ENCODE measurements around the gene GNAQ.
A peak's percentile ranks its signal among the peaks of the same experiment; 100 is the strongest.

The GNAQ gene

DNA sequence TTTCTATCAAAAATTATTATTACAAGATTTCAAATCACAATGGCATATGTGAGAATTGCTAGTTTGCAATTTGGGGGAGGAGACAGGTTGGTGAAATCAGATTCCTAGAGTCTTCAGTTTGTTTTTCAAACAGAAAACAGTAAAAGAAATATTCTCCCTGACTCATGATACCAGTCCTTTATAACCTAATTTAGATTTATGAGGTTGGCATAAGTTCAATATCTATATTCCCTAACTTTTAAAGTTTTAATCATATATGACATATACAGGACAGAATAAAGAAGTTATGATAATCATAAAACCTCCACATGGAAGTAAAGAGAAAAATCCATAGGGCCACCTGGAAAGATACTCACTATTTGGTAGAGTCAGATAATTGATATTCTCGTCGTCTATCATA is 216.4 kb downstream of the GNAQ start:
- DNase-seq (ENCODE audit: low read depth), result no peak

DNA sequence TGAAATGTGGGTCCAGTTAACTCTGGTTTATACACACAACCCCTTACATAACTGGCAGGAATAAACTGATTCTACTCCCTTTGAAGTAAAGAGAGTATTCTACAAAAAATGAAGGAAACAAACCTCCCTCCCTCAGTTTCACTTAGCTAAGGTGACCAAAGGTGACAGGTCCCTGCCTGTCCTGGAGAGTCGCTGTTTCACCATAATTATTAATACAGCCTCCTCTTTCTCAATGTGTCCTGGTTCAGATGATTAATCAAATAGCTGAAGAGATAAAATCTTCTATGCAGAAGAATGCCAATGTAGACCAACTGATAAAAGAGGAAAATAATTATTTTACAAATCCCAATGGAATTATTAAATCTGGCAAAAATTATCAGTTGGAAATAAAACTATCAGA is 219.8 kb downstream of the GNAQ start:
- DNase-seq (ENCODE audit: low read depth), result no peak

DNA sequence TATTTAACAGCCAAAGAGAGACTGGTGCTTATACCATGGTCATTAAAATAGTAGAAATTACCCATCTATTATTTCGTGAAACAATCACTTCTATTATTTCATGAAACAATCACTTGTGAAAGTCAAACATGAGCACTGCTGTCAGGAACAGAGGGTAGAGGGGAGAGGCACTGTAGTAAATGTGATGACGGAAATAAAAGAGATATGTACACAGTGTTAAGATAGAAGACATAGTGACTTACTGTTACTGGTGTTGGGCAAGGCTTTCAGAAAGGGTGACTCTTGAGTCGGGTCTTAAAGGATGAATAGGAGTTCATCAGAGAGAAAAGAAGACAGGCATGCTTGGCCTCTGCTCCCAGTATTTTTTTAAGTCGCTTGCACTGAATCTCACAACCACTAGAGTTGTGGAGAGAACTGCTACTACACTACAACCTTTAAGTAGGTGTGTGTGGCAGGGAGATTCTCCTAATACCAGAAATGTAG is 220.9 kb downstream of the GNAQ start:
- DNase-seq (ENCODE audit: low read depth), result no peak

DNA sequence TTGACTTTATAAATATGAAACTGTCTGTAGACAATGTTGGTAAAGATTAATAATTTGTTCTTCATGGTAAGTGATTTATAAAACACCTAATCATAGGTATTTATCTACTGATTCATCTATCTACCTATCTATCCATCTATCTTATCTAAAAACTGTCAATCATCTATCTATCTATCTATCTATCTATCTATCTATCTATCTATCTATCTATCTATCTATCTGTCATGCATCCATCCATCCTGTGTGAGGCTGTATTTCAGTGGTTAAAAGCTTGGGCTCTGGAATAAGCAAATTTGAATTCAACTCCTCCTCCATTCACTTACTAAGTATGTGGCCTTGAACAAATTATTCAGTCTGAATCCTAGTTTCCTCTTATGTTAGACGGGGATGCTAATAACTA is 221.6 kb downstream of the GNAQ start:
- no peak for DNase-seq (ENCODE audit: low read depth)

DNA sequence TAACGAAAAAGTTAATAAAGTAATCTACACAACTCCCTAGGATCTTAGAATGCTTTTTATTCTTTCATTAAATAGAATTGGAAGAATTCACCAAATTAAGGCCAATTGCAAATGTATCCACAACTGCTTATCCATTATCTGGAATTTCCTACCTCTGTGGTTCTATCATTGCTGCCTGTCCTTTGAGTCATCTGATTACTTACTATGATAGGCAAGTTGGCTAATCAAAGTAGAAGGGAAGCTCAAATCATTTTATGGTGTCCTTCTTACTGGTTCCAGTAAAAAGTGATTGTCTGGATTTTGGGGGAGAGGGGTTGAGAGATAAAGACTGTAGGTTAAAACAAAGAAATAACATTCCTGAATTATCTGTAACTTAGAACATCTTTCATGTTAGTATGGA is 222.1 kb downstream of the GNAQ start:
- peak; percentile 20 for DNase-seq (ENCODE audit: low read depth)

DNA sequence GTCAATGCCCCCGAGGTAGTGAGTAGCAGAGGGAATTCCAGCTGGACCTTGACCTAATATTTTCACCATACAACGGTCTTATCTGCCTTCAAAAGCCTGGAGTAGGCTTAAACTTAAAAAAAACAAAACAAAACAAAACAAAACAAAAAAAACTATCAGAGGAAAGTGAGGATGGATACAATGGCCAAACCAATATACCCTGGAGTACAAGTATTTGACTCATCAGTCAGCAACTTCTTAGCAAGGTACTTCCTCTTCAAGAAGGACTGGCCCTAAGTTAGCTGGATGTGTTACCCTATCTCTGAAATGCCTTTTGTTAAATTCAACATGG is 222.9 kb downstream of the GNAQ start:
- no peak for DNase-seq (ENCODE audit: low read depth)

DNA sequence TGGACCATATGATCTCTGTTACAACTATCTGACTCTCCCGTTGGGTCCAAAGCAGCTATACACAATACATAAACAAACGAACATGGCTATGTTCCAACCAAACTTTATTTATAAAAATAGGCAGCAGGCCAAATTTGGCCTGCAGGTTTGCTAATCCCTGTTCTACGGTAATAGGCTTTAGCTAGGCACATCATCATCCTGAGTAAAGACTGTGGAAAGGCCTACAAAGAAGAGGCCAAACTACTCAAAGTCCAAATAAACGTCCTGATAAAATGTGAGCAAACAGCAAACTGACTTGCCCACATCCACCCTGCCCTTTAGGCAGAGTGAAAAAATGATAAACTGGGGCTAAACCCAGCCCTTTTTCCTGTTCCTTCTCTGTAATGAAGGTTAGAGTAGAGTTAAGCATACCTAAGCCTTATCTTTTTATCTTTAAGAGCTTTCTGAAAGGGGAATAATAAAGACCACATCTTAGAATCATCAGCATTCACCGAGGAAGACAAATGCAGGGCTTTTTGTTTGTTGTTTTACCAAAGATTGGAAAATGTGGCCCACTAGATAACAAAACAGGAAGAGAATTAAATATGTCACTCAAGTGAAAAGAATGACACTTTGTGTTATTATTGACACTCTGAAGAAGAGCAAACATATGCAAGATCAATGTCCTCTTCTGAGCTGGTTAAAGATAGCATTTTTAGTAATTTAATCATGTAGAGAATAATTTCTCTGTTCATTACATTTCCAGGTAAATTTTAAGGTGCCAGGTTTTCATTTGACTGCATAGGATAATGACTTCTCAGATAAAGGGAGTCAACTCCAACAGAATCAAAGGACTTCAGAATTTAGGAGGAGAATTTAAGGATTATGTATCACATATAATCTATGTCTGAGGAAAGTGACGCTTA is 223.5 kb downstream of the GNAQ start:
- DNase-seq (ENCODE audit: low read depth), result no peak

DNA sequence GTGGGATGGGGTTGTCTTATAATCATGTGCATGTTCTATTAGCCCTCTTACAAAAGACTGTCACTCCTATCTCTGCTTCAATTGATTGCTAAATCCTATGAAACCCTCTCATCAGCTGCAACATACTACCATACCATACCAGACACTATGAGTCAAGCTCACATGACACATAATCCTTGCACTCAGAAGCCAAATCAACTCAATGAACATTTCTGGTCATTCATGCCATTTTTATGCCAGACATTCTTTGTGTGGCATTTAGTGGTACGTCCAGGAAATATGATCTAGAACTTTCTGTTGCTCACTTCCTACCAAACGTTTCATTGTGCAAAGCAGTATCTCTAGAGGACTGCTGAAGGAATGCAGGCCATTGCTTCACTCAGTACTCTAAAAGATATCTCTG is 224.3 kb downstream of the GNAQ start:
- peak; percentile 94 for DNase-seq (ENCODE audit: low read depth)

DNA sequence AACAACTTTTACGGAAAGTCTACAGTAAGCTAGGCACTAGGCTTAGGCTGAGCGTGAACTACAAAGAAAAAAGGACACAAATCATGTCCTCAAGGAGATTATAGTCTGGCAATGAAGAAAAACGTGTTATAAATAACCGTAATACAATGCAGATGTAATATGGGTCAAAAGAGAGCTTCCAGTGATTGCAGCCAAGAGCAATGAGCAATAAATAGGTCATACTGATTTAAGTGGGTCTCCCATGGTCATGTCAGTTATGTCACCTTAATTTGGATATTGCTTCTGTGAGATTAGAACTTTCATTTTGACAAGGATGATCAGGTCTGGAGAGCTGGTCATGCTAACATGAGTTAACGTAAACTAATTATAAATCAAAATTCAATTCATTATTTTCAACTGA is 224.9 kb downstream of the GNAQ start:
- DNase-seq (ENCODE audit: low read depth), result no peak

DNA sequence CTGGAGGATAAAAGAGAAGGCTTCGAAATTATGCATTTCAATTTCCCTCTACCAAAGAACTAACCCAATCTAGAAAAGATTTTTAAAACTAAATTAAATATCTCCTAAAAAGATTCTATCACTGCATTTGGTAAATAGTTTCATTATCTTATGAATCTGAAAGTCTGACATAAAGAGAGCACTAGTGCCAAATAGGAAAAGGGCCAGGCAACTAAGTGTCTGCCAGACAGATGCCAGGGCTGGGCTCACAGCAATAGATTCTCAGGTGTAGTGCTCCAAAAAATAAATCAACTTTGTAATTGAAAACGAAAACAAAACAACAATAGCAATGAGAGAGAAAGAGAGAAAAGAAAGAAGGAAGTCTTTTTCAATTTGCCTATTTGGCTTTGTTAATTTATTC is 225.8 kb downstream of the GNAQ start:
- DNase-seq (ENCODE audit: low read depth), result no peak

DNA sequence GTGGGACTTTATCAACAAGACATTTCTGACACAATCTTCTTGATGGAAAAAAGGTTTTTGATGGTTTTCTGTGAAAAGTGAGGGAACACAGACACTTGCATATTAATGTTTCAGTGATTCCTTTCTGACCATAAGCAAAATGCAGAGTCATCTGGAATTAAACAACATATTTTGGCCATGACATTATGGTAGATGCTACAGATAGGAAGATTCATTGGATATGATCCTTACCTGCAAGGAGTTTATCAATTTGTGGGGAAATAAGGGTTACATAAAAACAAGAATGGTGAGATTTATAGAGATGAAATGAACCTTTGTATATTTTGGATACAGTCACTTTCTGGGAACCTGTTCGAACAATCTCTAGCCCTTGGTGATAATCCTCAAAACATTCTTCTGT is 228.2 kb downstream of the GNAQ start:
- DNase-seq (ENCODE audit: low read depth), result no peak

DNA sequence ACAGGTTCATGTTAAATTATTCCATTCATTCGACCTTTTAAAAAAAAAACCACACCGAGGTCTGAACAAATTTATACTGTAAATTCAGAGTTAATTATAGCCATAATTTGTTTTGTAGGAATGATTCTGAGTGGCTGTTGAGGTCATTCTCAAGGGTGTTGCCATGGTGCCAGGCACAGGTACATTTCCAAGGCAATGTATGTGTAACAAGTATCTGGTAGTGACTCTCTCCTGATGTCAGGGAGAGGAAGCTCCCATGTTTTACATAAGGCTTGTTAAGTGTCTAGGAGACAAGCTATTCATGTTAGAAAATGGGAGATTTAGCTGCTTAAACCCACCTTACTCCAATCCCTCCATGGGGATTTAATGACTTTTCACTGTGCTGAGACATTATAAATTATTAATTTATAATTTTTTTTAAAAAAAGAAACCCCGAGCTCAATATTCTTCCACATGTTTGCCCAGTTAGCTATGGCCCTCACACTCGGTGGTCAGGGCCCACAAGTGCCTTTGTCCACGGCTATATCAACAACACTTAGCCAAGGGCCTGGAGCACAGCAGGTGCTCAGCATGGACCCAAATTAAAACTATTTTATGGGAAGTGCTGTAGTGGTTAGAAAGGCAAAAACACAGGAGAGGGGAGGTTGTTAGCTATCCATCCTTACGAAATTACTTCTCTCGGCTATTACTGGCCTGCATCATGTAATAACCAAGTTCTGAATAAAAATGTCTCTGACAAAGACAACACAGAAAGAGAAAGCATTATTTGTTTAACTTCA is 228.9 kb downstream of the GNAQ start:
- DNase-seq (ENCODE audit: low read depth), result no peak

DNA sequence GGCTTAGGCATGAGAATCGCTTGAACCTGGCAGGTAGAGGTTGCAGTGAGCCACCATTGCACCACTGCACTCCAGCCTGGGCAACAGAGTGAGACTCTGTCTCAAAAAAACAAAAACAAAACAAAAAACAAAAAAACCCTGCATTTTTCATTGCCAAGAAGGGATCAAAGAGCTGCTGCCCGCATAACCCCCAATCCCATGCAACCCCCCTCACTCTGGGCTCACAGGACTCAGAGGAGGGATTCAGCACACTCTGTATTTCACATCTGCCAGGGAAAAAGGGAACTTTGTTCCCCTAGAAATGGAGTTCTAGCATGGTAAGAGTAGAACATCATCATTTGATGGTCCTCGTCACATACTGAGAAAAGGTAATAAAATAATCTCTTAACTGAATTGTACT is 229.5 kb downstream of the GNAQ start:
- DNase-seq (ENCODE audit: low read depth), result no peak

DNA sequence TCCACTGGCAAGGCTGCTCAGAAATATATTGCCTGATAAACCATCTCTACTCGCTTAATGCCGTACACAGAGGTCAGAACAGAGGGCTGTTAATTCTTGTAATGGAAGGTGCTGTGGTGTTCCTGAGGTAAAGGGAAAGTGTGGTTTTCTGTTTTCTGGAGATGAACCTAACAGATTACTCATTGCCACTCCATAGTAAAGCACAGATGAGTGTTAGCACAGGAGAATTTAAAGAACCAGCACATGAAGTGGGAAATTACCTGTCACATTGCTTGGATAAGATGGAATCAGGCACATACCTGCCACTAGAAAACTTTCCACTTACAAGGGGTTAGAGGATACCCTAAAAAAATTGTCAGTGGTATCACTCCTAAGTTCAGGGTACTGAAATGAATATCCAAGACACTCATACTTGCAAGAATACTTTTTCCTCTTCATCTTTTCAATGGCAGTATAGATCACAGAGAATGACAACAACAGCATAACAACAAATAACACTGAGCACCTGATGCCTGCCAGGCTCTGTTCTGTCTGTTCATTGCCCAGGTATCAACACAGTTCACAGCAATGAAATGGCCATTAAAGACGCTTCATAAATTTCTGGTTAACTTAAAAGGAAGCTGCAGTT is 230.6 kb downstream of the GNAQ start:
- no peak for DNase-seq (ENCODE audit: low read depth)

DNA sequence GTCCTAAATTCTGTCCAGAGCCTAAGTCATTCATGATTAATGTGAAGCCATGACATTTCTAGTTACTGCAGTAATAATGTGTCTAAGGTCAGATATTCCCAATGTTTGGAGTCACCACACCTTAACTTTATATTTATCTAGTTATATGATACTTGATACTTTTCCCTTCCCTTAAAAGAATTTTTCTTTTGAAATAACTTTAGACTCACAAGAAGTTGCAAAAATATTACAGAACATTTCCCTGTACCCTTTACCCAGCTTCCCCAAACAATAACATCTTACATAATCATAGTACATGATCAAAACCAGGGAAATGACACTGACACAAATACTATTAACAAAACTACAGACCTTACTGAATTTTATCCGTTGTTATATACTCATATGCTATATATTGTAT is 233.5 kb downstream of the GNAQ start:
- DNase-seq (ENCODE audit: low read depth), result no peak

DNA sequence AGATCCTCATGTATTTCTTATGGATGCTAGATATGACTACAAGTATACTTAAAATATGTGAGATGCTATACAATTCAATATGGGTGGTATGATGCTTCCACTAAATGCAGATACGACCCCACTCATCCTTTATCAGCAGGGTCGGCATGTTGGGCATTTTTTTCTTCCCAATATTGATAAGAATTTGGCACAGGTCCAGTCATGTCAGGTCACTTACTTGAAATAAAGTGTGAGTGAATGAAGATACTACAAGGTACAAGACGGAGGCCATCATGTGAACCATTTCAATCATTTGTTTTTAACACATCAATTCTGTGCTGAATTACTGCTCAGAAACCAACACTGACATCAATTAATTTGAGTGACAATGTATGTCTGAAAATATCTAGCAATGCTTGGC is 236.6 kb downstream of the GNAQ start:
- no peak for DNase-seq (ENCODE audit: low read depth)

DNA sequence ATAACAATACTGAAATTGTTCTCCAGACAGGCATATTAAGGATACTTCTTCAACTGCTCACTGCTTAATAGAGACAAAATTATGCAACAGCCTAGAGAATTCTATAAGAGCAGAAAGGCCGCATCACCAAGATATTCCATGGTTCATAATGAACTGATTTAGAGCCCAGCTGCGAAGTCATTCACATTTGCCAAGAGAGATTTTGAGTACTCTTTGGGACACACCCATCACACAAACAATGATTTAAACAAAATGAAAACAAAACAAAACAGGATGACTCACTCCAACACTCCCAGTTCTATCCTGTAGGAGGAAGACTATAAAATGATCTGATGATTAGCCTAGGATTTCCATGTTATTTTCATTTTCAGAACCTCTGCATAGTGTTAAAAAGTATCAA is 237.8 kb downstream of the GNAQ start:
- no peak for DNase-seq (ENCODE audit: low read depth)

DNA sequence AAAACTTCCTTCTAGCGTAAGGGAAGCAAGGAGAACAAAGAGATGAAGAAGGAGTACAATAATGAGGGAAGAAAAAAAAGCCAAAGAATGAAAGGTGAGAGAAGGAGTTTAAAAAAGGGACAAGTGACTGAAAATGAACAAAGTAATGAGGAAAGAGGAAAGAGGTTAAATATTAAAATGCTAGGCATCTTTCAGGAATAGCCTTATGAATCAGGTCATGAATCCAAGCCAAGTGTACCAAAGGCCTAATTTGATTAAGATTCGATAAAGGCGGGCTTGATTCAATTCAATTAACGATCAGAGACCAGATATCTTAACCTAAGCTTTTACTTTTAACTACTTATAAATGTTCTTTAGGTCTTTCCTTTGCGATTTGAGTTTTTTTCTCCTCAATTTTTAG is 241.7 kb downstream of the GNAQ start:
- DNase-seq (ENCODE audit: low read depth), result no peak

DNA sequence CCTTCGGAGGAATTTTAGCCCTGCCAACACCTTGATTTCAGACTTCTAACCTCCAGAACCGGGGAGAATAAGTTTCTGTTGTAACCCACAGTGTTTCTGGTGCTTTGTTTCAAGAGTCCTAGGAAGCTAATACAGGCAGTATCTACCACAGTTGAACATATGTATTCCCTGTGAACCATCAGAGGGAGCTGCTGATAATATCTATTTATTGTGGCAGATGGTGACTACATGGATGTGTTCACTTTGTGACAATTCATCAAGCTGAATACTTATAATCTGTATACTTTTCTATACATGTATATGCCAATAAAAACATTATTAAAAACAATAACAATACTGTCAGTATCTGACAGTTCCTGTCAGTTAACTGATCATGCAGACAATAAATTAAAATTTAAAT is 246.3 kb downstream of the GNAQ start:
- DNase-seq (ENCODE audit: low read depth), result no peak

DNA sequence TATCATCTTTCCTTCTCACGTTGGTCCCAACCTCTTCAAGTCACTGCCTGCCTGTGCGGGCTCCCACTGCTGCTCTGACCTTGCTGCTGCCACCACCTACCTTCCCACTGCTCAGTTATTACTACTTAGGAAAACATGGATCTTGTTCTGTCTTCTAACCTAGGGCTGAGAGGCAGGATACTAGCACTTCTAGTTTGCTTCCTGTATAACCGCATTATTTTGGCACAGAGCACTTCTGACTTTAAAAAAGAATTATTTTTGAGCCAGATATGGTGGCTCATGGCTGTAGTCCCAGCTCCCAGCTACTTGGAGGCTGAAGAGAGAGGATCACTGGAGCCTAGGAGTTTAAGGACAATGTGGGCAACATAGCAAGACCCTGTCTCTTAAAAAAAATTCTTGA is 248.1 kb downstream of the GNAQ start:
- DNase-seq (ENCODE audit: low read depth), result no peak

DNA sequence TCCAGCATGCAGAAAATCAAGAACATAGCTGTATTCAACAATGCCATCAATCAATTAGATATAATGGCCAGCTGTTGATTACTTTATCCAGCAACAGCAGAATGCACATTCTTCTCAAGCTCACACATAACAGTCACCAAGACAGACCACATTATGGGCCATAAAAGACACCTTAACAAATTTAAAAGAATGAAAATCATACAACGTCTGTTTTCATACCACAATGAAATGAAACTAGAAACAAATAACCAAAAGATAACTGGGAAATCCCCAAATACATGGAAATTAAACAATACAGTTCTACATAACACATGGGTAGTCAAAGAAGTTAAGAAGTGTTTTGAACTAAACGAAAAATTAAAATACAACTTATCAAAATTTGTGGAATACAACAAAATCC is 252.6 kb downstream of the GNAQ start:
- no peak for DNase-seq (ENCODE audit: low read depth)

DNA sequence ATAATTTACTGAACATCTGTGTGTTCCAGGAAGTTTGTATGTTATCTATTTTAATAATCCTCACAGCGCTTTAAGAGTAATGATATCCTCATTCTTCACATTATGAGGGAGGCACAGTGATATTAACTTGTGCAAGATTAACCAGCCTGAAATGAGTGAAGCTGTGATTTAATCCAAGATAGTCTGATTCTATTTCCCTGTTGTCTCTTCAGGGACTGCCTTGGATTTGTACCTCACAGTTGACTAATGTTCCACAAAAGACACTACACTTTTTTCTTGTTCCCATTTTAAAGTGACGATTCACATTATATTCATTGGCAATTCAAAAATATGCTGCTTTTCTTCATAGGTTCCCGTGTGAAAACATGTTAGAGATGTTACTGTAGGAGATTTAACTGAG is 258.2 kb downstream of the GNAQ start:
- DNase-seq (ENCODE audit: low read depth), result no peak

DNA sequence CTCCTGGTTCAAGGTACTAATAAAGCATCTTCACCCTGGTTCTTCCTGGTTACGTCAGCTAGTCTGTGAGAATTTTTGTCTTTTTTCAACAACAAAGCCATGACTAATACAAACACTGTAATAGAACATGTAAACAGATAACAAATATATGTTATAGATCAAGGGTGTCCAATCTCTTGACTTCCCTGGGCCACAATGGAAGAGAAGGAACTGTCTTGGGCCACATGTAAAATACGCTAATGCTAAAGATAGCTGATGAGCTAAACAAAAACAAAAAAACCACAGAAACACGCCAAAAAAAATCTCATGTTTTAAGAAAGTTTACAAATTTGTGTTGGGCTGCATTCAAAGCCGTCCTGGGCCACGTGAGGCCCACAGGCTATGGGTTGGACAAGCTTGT is 259.0 kb downstream of the GNAQ start:
- DNase-seq (ENCODE audit: low read depth), result no peak
